K562 (cell line): ENCODE data around the gene ATRNL1. TPM values are rescaled to one million over a fixed set of nuclear protein-coding genes. Genes with fewer than 3 reads are reported as not detected.

Experiments used
- FOXA3 ChIP-seq, 2 experiments: fragments of 450-650 bp in 1 of 2; sonication (generic) in 1 of 2; formaldehyde crosslinking; IDR thresholded peaks in 1 of 2; conservative IDR thresholded peaks in 1 of 2; 2 replicates each; pipeline versions ENCODE4 v1.4.0 to v1.8.0; 2020 to 2022; ENCODE audit warnings: mild to moderate bottlenecking in 2 of 2, missing genetic modification reagents in 1 of 2
- GABPA ChIP-seq: fragments of 200-800 bp; sonication (Bioruptor generic); conservative IDR thresholded peaks from 2 replicates; pipeline ENCODE4 v1.6.1; 2016; ENCODE audit warnings: low read depth, missing genetic modification characterization, missing compliant biosample characterization
- HDAC8 ChIP-seq: fragments of 450-650 bp; IDR thresholded peaks from 2 replicates; pipeline ENCODE4 v1.6.1; 2016; ENCODE audit warnings: mild to moderate bottlenecking, missing genetic modification characterization, moderate library complexity, missing compliant biosample characterization
- REST ChIP-seq, 2 experiments: fragments of 450-650 bp; formaldehyde crosslinking in 1 of 2; IDR thresholded peaks; 2 replicates each; pipeline versions ENCODE4 v1.4.0 to v1.6.1; 2014 to 2020; ENCODE audit warnings: mild to moderate bottlenecking in 2 of 2, borderline replicate concordance in 1 of 2, low read depth in 1 of 2
- VEZF1 ChIP-seq: fragments of 200-800 bp; sonication (Bioruptor generic); IDR thresholded peaks from 2 replicates; pipeline ENCODE4 v1.6.1; 2017; ENCODE audit warnings: missing genetic modification characterization, missing compliant biosample characterization
- ZNF518B ChIP-seq: fragments of 250-450 bp; sonication (Bioruptor Pico); IDR thresholded peaks from 2 replicates; pipeline ENCODE4 v1.5.0; 2021; ENCODE audit warnings: mild to moderate bottlenecking, moderate library complexity
- polyA plus RNA-seq, 8 experiments: library from polyadenylated mRNA; depleted of rRNA in 4 of 8; stranded (reverse) in 5 of 8; unstranded in 3 of 8; fragments of >200 nt; fragmentation: Nextera tagmentation in 2 of 8; fragmentation: Illumina TruSeq in 1 of 8; extraction: Ambion mirVana in 2 of 8; extraction: Trizol in 1 of 8; gene quantifications; 2 replicates each; pipeline versions ENCODE4 v1.2.1 to v1.2.3, GENCODE V29; 2011 to 2014; ENCODE audit warnings: inconsistent platforms in 1 of 8, missing spikeins in 1 of 8
- total RNA-seq, 7 experiments: library from RNA; depleted of rRNA in 6 of 7; stranded (reverse); fragments of >200 nt in 6 of 7; fragmentation: Illumina TruSeq in 2 of 7; extraction: Trizol in 2 of 7; gene quantifications; 2 replicates each; pipeline versions ENCODE4 v1.2.1 to v1.2.3, GENCODE V29; 2011 to 2021; ENCODE audit warnings: low replicate concordance in 1 of 7

Gene ATRNL1
- total and polyA plus RNA-seq, 9 of the 15 experiments (the other 6 are each of a cell fraction or from before 2014, with no cell fraction given): 0.18 TPM; not detected in 8

GRCh38 chr10:115417585-115418265 lies 324.6 kb downstream of the ATRNL1 start (continued):
- TF ChIP-seq ZNF518B: no peak
- TF ChIP-seq VEZF1: no peak
- no peak for TF ChIP-seq FOXA3 (CRISPR knock-in tag; conservative IDR thresholded peaks at IDR 0.05 in 1 of 2, IDR thresholded peaks at IDR 0.05 in 1 of 2)
- no peak for TF ChIP-seq HDAC8
- TF ChIP-seq GABPA: no peak
- TF ChIP-seq REST (IDR thresholded peaks at IDR 0.05; ENCODE audit: borderline replicate concordance): no peak
- no peak for TF ChIP-seq REST (CRISPR knock-in tag; IDR thresholded peaks at IDR 0.05; ENCODE audit: low read depth)
